ENCODE data around the gene NOX5. TPM values are rescaled to one million over a fixed set of nuclear protein-coding genes. Genes with fewer than 3 reads are reported as not detected.

The NOX5 gene
- total and polyA plus RNA-seq, 2 of the 13 experiments (the other 11 are each of a cell fraction or from before 2014, with no cell fraction given), result not detected

DNA sequence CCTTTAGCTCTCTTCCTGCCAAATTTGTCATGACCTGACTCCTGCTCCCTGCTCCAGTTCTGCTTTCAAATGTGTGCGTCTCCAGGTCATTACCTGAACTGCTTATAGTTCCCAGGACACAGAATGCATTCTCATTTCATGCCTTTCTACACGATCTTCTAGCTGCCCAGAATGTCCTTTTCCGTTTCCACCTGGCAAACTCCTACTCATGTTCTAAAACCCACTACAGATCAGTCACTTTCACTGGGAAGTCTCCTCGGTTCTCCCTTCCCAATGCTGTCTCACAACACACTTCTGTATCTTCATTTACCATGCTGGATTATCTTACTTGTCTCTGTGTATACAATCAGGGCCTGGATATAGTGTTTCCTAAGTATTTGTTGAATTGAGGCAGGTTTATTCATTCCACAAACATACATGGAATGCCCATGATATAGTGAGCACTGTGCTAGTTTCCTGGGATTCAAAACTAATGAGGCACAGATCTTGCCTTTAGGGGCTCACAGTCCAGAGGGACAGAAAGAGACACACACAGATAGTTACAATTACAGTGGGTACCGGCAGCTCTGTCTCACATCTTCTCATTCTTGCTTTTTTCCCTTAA lies 1.6 kb upstream of the NOX5 start (continued):
- TF ChIP-seq ZNF639 (CRISPR knock-in tag; conservative IDR thresholded peaks at IDR 0.05), result no peak
- no peak for TF ChIP-seq BATF2 (CRISPR knock-in tag; IDR thresholded peaks at IDR 0.05)
- no peak for TF ChIP-seq TCF7 (IDR thresholded peaks at IDR 0.05; ENCODE audit: low read depth)
- no peak for TF ChIP-seq KDM1A (CRISPR knock-in tag; IDR thresholded peaks at IDR 0.05)
- TF ChIP-seq ZNF251 (CRISPR knock-in tag; IDR thresholded peaks at IDR 0.05), result no peak
- TF ChIP-seq, protein P1, sequence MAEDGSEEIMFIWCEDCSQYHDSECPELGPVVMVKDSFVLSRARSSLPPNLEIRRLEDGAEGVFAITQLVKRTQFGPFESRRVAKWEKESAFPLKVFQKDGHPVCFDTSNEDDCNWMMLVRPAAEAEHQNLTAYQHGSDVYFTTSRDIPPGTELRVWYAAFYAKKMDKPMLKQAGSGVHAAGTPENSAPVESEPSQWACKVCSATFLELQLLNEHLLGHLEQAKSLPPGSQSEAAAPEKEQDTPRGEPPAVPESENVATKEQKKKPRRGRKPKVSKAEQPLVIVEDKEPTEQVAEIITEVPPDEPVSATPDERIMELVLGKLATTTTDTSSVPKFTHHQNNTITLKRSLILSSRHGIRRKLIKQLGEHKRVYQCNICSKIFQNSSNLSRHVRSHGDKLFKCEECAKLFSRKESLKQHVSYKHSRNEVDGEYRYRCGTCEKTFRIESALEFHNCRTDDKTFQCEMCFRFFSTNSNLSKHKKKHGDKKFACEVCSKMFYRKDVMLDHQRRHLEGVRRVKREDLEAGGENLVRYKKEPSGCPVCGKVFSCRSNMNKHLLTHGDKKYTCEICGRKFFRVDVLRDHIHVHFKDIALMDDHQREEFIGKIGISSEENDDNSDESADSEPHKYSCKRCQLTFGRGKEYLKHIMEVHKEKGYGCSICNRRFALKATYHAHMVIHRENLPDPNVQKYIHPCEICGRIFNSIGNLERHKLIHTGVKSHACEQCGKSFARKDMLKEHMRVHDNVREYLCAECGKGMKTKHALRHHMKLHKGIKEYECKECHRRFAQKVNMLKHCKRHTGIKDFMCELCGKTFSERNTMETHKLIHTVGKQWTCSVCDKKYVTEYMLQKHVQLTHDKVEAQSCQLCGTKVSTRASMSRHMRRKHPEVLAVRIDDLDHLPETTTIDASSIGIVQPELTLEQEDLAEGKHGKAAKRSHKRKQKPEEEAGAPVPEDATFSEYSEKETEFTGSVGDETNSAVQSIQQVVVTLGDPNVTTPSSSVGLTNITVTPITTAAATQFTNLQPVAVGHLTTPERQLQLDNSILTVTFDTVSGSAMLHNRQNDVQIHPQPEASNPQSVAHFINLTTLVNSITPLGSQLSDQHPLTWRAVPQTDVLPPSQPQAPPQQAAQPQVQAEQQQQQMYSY (CRISPR knock-in tag; IDR thresholded peaks at IDR 0.05), result no peak
- no peak for TF ChIP-seq ZBED4 (CRISPR knock-in tag; IDR thresholded peaks at IDR 0.05; ENCODE audit: borderline replicate concordance)
- TF ChIP-seq NPAS2 (CRISPR knock-in tag; IDR thresholded peaks at IDR 0.05; ENCODE audit: borderline replicate concordance), result no peak
